Osteoblast (primary cell): ENCODE results near the gene KCNH3. TPM values are rescaled to one million over a fixed set of nuclear protein-coding genes. Genes with fewer than 3 reads are reported as not detected.

Experiments used
- DNase-seq: peaks from one replicate; pipeline ENCODE4 v3.0.0; 2011; ENCODE audit warnings: low spot score, mixed read lengths; ENCODE audit not compliant: insufficient read length; ENCODE audit errors: missing footprints
- H2AFZ ChIP-seq: 2 replicates; pipeline ENCODE4 v1.6.0; 2011; ENCODE audit warnings: mild to moderate bottlenecking, low read length
- H3K27ac ChIP-seq: 2 replicates; pipeline ENCODE4 v1.5.1; 2011; ENCODE audit warnings: mild to moderate bottlenecking, low read depth, low read length, moderate library complexity
- H3K27me3 ChIP-seq: 2 replicates; pipeline ENCODE4 v1.6.0; 2012; ENCODE audit warnings: mild to moderate bottlenecking, control low read depth, inconsistent platforms, low read length, moderate library complexity; ENCODE audit not compliant: insufficient read depth
- H3K36me3 ChIP-seq: 2 replicates; pipeline ENCODE4 v1.5.1; 2011; ENCODE audit warnings: mild to moderate bottlenecking, low read length, control low read depth, moderate library complexity; ENCODE audit not compliant: insufficient read depth
- H3K4me1 ChIP-seq: 2 replicates; pipeline ENCODE4 v1.5.1; 2011; ENCODE audit warnings: mild to moderate bottlenecking, low read length, control low read depth, moderate library complexity; ENCODE audit not compliant: insufficient read depth
- H3K4me2 ChIP-seq: 2 replicates; pipeline ENCODE4 v1.6.0; 2011; ENCODE audit warnings: mild to moderate bottlenecking, low read length; ENCODE audit not compliant: insufficient read depth
- H3K4me3 ChIP-seq: fragments of 200-600 bp; sonication (generic); 3 replicates; pipeline ENCODE4 v1.5.1; 2012; ENCODE audit warnings: mild to moderate bottlenecking, low read length, inconsistent platforms; ENCODE audit not compliant: insufficient read depth
- H3K79me2 ChIP-seq: 2 replicates; pipeline ENCODE4 v1.6.0; 2012; ENCODE audit warnings: mild to moderate bottlenecking, low read length, control low read depth, inconsistent platforms; ENCODE audit not compliant: insufficient read depth
- H3K9me3 ChIP-seq: 2 replicates; pipeline ENCODE4 v1.5.1; 2011; ENCODE audit warnings: low read depth, low read length, control low read depth
- H4K20me1 ChIP-seq: 2 replicates; pipeline ENCODE4 v1.6.0; 2012; ENCODE audit warnings: mild to moderate bottlenecking, low read length, control low read depth; ENCODE audit not compliant: insufficient read depth
- total RNA-seq: library from RNA; depleted of rRNA; stranded (reverse); fragments of >200 nt; gene quantifications from 2 replicates; pipeline ENCODE4 v1.2.3, GENCODE V29; 2012
- TF ChIP-seq, protein P1 (sequence below): IDR thresholded peaks from 2 replicates; pipeline ENCODE4 v1.5.1; 2011; ENCODE audit warnings: mild to moderate bottlenecking, low read depth, low read length, moderate library complexity; ENCODE audit errors: extremely low read depth

Gene KCNH3
- total RNA-seq, 1 donor, result not detected

DNA sequence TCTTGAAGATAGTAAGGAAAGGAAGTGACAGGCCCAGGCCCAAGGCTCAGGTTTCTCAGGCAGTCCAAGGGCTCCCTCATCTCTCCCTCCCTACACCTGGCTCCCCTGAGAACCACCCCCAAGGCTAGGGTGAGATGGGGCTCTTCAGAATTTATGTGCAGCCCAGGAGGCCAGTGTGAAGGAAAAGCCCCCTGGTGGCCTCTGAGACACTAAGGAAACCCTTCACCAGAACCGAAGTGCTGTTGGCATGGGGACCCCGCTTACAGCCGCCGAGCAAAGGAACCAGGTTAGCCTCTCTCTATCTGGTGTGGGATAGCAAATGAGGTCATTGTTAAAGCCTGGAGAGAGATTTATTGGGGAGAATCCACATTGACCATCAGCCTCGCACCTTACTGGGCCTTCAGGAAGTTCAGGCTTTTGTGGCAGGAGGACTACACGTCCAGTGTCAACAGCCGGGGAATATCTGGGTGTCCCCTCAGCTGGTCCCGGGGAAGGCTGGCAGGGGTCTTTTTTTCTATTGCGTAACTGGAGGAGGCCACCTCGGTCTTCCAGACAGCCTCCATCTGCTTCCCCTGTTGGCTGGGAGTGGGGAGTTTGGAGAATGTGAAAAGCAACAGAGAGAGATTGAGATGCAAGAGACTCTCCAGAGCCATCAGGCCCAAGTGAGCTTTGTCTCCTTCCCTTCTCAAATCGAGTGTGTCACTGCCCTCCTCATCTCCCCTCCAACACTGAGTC lies 48.5 kb downstream of the KCNH3 start:
- Histone ChIP-seq H4K20me1 (peaks cover under 1% of the 10 kb centered on the region), H3K4me2 (no peak overlapping the region), H3K9me3 (no peaks in the 10 kb centered on the region), H3K79me2 (peaks cover under 1% of the 10 kb centered on the region), H3K36me3 (no peaks in the 10 kb centered on the region), H2AFZ (no peak overlapping the region), H3K27me3 (no peaks in the 10 kb centered on the region), H3K4me3 (no peak overlapping the region), H3K27ac (no peak overlapping the region), H3K4me1 (peaks cover 4% of the 10 kb centered on the region)
- no peak for DNase-seq
- TF ChIP-seq, protein P1, sequence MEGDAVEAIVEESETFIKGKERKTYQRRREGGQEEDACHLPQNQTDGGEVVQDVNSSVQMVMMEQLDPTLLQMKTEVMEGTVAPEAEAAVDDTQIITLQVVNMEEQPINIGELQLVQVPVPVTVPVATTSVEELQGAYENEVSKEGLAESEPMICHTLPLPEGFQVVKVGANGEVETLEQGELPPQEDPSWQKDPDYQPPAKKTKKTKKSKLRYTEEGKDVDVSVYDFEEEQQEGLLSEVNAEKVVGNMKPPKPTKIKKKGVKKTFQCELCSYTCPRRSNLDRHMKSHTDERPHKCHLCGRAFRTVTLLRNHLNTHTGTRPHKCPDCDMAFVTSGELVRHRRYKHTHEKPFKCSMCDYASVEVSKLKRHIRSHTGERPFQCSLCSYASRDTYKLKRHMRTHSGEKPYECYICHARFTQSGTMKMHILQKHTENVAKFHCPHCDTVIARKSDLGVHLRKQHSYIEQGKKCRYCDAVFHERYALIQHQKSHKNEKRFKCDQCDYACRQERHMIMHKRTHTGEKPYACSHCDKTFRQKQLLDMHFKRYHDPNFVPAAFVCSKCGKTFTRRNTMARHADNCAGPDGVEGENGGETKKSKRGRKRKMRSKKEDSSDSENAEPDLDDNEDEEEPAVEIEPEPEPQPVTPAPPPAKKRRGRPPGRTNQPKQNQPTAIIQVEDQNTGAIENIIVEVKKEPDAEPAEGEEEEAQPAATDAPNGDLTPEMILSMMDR, result peak; percentile 15

DNA sequence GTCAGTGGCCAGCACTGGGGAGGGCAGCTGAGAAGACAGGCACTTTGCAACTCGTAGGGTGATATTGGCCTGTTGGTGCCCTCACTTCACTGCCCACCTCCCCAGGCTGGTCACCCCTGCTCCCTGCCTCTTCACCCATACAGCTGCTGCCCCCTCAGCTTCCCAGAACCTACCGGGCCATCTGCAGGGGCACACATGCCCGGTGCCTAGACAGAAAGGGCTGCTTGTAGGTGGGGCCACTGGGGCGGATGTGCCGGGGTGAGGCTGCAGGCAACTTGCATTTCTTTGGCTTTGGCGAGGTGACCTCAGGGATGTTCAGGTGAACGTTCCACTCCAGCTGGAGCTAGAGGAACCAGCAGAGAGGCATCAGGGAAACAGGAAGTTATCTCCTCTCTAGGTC lies 49.5 kb downstream of the KCNH3 start:
- Histone ChIP-seq H3K27ac (no peak overlapping the region), H2AFZ (no peak overlapping the region), H3K4me1 (peaks cover 4% of the 10 kb centered on the region), H3K36me3 (no peaks in the 10 kb centered on the region), H3K4me2 (no peak overlapping the region), H4K20me1 (no peaks in the 10 kb centered on the region), H3K79me2 (no peaks in the 10 kb centered on the region), H3K27me3 (no peaks in the 10 kb centered on the region), H3K9me3 (no peaks in the 10 kb centered on the region), H3K4me3 (no peak overlapping the region)
- no peak for DNase-seq
- TF ChIP-seq, protein P1, result no peak

DNA sequence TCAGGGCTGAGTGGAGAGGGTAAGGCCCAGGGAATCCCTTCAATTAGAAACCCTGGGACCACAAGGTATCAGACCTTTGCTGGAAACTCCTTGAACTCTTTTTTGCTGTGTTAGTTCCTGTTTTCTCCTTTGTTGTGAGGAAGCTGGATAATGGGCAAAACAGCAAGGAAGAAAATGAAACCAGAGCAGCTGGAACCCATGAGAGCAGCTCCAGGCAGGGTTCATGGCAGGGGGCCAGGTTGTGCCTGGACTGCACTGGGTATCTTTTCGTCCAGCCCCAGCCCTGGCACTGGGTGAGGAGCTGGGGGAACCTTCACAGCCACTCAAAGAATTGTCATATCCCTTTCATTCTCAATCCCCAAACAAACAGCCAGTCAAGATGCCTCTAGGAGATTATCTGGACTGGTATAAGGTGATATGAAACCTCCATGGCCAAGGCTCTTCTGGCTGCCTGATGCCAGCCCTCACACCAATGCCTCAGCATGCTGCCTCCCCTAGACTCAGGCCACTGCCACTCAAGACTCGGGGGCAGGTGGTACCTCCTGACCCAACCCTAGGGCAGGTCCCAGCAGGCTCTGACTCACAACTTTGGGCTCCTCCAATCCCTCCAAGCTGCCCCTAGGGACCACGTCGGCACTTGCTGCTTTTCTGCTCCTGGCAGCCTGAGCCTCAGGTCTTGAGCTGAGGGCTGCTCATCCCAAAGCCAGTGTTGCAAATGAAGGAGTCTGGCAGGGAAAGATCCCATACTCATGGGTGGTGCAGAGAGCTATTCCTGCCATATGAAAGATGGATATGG lies 50.1 kb downstream of the KCNH3 start:
- TF ChIP-seq, protein P1, result no peak
- no peaks in the 10 kb centered on the region for H4K20me1 ChIP-seq
- H3K4me3 ChIP-seq, result no peak overlapping the region
- H2AFZ ChIP-seq, result no peak overlapping the region
- H3K4me2 ChIP-seq, result no peak overlapping the region
- no peaks in the 10 kb centered on the region for H3K27me3 ChIP-seq
- H3K9me3 ChIP-seq, result no peaks in the 10 kb centered on the region
- no peak overlapping the region for H3K27ac ChIP-seq
- H3K79me2 ChIP-seq, result no peaks in the 10 kb centered on the region
- DNase-seq, result no peak
- peaks cover 4% of the 10 kb centered on the region for H3K4me1 ChIP-seq
- H3K36me3 ChIP-seq, result no peaks in the 10 kb centered on the region

DNA sequence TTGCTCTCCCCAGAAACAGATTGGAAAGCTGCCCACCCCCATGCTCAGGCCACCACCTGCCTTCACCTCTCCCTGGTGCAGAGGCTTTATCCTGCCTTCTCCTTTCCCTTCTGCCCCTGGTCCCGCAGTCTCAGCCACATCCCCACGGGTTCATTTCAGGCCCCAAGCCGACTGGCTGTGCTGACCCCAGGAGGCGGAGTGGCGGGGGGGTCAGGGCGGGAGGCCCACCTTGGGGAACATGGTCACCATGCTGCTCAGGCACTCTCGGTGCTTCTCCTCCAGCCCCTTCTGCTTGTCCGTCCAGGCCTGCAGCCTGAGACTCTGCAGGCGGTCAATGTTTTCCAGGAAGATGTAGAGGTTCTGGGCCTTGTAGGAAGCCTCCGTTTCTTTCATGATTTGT lies 59.7 kb downstream of the KCNH3 start:
- no peaks in the 10 kb centered on the region for H3K9me3 ChIP-seq
- DNase-seq, result no peak
- no peak overlapping the region for H2AFZ ChIP-seq
- no peak overlapping the region for H3K27ac ChIP-seq
- no peak overlapping the region for H3K4me2 ChIP-seq
- TF ChIP-seq, protein P1, result no peak
- no peaks in the 10 kb centered on the region for H3K27me3 ChIP-seq
- no peaks in the 10 kb centered on the region for H3K79me2 ChIP-seq
- peaks cover 3% of the 10 kb centered on the region for H3K36me3 ChIP-seq
- H3K4me3 ChIP-seq, result no peak overlapping the region
- no peaks in the 10 kb centered on the region for H3K4me1 ChIP-seq
- no peaks in the 10 kb centered on the region for H4K20me1 ChIP-seq
